WTC11 (cell line): Measurements from ENCODE around the gene RAB7A.

ENCODE experiments used
- ETV6 ChIP-seq: sonication (generic); formaldehyde crosslinking; IDR thresholded peaks from 2 replicates; pipeline ENCODE4 v1.8.1; 2022; ENCODE audit warnings: mild to moderate bottlenecking, missing genetic modification reagents
- IRF2 ChIP-seq: sonication (generic); formaldehyde crosslinking; IDR thresholded peaks from 2 replicates; pipeline ENCODE4 v1.8.0; 2022; ENCODE audit warnings: low read depth, missing genetic modification reagents, borderline replicate concordance
- MYBL2 ChIP-seq: sonication (generic); formaldehyde crosslinking; IDR thresholded peaks from 2 replicates; pipeline ENCODE4 v1.8.1; 2023; ENCODE audit warnings: mild to moderate bottlenecking, moderate library complexity, missing genetic modification reagents
- NFYB ChIP-seq: sonication (generic); formaldehyde crosslinking; conservative IDR thresholded peaks from 2 replicates; pipeline ENCODE4 v1.8.0; 2022; ENCODE audit warnings: low read depth, missing genetic modification reagents
- SP1 ChIP-seq: sonication (generic); formaldehyde crosslinking; conservative IDR thresholded peaks from 2 replicates; pipeline ENCODE4 v1.8.1; 2022; ENCODE audit warnings: missing genetic modification reagents
- TF ChIP-seq, protein P1 (sequence below): fragments of 200-600 bp; IDR thresholded peaks from 2 replicates; pipeline ENCODE4 v1.8.0; 2022; ENCODE audit warnings: antibody characterized with exemption
- TF ChIP-seq, protein P2 (sequence below): sonication (generic); formaldehyde crosslinking; conservative IDR thresholded peaks from 2 replicates; pipeline ENCODE4 v1.8.1; 2023; ENCODE audit warnings: mild to moderate bottlenecking, low read depth, missing genetic modification reagents, moderate library complexity
- TF ChIP-seq, protein P3 (sequence below): sonication (generic); formaldehyde crosslinking; IDR thresholded peaks from 2 replicates; pipeline ENCODE4 v1.8.1; 2023; ENCODE audit warnings: mild to moderate bottlenecking, missing genetic modification reagents, borderline replicate concordance
- TF ChIP-seq, protein P4 (sequence below): sonication (generic); formaldehyde crosslinking; IDR thresholded peaks from 2 replicates; pipeline ENCODE4 v1.8.1; 2022; ENCODE audit warnings: low read depth, mild to moderate bottlenecking, moderate library complexity, missing genetic modification reagents, borderline replicate concordance
- TF ChIP-seq, protein P5 (sequence below): sonication (generic); formaldehyde crosslinking; IDR thresholded peaks from 2 replicates; pipeline ENCODE4 v1.8.0; 2023; ENCODE audit warnings: missing genetic modification reagents
- TF ChIP-seq, protein P6 (sequence below): sonication (generic); formaldehyde crosslinking; IDR thresholded peaks from 2 replicates; pipeline ENCODE4 v1.8.1; 2022; ENCODE audit warnings: mild to moderate bottlenecking, missing genetic modification reagents, moderate library complexity, borderline replicate concordance

DNA sequence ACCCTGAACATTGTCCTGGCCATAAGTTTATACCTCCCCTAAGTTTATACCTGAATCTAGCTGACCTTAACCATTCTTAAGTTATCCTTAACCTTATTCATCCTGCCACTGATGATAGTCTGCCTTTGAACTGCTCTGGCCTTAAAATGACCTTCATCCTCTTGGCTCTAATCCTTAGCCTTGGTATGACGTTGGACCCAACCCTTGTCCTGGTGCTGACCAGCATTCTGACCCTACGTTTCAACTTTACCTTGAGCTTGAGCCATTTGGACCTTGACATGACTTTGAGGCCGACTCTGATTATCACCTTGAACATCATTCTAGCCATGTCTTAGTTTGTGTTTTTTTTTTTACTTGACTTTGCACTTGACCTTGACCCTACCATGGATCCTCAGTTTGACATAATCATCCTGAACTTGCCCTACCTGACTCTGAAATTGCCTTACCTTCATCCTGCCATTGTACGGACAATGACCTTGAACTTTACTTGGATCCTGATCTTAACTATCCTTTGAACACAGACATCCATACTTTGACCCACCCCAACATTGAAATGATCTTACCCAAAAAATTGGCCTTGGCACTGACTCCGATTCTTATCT, 92.3 kb downstream of the RAB7A start:
- TF ChIP-seq, protein P1, sequence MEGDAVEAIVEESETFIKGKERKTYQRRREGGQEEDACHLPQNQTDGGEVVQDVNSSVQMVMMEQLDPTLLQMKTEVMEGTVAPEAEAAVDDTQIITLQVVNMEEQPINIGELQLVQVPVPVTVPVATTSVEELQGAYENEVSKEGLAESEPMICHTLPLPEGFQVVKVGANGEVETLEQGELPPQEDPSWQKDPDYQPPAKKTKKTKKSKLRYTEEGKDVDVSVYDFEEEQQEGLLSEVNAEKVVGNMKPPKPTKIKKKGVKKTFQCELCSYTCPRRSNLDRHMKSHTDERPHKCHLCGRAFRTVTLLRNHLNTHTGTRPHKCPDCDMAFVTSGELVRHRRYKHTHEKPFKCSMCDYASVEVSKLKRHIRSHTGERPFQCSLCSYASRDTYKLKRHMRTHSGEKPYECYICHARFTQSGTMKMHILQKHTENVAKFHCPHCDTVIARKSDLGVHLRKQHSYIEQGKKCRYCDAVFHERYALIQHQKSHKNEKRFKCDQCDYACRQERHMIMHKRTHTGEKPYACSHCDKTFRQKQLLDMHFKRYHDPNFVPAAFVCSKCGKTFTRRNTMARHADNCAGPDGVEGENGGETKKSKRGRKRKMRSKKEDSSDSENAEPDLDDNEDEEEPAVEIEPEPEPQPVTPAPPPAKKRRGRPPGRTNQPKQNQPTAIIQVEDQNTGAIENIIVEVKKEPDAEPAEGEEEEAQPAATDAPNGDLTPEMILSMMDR = no peak
- TF ChIP-seq ETV6 (CRISPR knock-in tag) (no peak), NFYB (no peak), IRF2 (CRISPR knock-in tag) (no peak), SP1 (no peak), MYBL2 (CRISPR knock-in tag) (no peak)
- TF ChIP-seq, protein P2, sequence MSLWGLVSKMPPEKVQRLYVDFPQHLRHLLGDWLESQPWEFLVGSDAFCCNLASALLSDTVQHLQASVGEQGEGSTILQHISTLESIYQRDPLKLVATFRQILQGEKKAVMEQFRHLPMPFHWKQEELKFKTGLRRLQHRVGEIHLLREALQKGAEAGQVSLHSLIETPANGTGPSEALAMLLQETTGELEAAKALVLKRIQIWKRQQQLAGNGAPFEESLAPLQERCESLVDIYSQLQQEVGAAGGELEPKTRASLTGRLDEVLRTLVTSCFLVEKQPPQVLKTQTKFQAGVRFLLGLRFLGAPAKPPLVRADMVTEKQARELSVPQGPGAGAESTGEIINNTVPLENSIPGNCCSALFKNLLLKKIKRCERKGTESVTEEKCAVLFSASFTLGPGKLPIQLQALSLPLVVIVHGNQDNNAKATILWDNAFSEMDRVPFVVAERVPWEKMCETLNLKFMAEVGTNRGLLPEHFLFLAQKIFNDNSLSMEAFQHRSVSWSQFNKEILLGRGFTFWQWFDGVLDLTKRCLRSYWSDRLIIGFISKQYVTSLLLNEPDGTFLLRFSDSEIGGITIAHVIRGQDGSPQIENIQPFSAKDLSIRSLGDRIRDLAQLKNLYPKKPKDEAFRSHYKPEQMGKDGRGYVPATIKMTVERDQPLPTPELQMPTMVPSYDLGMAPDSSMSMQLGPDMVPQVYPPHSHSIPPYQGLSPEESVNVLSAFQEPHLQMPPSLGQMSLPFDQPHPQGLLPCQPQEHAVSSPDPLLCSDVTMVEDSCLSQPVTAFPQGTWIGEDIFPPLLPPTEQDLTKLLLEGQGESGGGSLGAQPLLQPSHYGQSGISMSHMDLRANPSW (CRISPR knock-in tag) = no peak
- TF ChIP-seq, protein P3, sequence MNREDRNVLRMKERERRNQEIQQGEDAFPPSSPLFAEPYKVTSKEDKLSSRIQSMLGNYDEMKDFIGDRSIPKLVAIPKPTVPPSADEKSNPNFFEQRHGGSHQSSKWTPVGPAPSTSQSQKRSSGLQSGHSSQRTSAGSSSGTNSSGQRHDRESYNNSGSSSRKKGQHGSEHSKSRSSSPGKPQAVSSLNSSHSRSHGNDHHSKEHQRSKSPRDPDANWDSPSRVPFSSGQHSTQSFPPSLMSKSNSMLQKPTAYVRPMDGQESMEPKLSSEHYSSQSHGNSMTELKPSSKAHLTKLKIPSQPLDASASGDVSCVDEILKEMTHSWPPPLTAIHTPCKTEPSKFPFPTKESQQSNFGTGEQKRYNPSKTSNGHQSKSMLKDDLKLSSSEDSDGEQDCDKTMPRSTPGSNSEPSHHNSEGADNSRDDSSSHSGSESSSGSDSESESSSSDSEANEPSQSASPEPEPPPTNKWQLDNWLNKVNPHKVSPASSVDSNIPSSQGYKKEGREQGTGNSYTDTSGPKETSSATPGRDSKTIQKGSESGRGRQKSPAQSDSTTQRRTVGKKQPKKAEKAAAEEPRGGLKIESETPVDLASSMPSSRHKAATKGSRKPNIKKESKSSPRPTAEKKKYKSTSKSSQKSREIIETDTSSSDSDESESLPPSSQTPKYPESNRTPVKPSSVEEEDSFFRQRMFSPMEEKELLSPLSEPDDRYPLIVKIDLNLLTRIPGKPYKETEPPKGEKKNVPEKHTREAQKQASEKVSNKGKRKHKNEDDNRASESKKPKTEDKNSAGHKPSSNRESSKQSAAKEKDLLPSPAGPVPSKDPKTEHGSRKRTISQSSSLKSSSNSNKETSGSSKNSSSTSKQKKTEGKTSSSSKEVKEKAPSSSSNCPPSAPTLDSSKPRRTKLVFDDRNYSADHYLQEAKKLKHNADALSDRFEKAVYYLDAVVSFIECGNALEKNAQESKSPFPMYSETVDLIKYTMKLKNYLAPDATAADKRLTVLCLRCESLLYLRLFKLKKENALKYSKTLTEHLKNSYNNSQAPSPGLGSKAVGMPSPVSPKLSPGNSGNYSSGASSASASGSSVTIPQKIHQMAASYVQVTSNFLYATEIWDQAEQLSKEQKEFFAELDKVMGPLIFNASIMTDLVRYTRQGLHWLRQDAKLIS (CRISPR knock-in tag) = no peak
- TF ChIP-seq, protein P4, sequence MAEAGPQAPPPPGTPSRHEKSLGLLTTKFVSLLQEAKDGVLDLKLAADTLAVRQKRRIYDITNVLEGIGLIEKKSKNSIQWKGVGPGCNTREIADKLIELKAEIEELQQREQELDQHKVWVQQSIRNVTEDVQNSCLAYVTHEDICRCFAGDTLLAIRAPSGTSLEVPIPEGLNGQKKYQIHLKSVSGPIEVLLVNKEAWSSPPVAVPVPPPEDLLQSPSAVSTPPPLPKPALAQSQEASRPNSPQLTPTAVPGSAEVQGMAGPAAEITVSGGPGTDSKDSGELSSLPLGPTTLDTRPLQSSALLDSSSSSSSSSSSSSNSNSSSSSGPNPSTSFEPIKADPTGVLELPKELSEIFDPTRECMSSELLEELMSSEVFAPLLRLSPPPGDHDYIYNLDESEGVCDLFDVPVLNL (CRISPR knock-in tag) = no peak
- TF ChIP-seq, protein P5, sequence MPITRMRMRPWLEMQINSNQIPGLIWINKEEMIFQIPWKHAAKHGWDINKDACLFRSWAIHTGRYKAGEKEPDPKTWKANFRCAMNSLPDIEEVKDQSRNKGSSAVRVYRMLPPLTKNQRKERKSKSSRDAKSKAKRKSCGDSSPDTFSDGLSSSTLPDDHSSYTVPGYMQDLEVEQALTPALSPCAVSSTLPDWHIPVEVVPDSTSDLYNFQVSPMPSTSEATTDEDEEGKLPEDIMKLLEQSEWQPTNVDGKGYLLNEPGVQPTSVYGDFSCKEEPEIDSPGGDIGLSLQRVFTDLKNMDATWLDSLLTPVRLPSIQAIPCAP (CRISPR knock-in tag) = no peak
- TF ChIP-seq, protein P6, sequence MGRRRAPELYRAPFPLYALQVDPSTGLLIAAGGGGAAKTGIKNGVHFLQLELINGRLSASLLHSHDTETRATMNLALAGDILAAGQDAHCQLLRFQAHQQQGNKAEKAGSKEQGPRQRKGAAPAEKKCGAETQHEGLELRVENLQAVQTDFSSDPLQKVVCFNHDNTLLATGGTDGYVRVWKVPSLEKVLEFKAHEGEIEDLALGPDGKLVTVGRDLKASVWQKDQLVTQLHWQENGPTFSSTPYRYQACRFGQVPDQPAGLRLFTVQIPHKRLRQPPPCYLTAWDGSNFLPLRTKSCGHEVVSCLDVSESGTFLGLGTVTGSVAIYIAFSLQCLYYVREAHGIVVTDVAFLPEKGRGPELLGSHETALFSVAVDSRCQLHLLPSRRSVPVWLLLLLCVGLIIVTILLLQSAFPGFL (CRISPR knock-in tag) = no peak
